HG02970 (cell line): ENCODE results near the gene PPM1L.

ENCODE experiments used
- ATAC-seq: cut with Tn5 transposase; IDR thresholded peaks from one replicate; pipeline ENCODE4 v1.9.1; 2021; ENCODE audit warnings: mild to moderate bottlenecking, moderate library complexity, moderate number of reproducible peaks; ENCODE audit not compliant: unreplicated experiment, low FRiP score

PPM1L gene

DNA sequence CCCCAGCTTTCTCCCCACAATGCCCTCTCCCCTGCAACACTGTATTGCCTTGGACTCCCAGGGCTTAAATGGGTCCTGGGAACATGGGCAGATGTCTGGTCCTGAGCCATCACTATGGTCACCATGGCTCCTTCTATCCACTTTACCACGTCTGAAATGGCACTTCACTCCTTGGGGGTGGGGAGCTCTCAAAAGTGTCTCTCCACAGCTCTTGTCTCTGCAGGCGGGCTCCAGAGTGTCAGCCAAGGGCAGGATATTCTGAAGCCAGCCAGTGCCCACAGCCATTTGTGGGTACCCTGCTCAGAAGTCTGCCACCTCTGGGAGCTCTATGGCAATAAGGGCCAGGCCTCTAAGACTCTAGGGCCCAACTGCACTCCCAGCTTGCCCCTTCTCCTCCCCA is 163.9 kb downstream of the PPM1L start:
- no peak for ATAC-seq

DNA sequence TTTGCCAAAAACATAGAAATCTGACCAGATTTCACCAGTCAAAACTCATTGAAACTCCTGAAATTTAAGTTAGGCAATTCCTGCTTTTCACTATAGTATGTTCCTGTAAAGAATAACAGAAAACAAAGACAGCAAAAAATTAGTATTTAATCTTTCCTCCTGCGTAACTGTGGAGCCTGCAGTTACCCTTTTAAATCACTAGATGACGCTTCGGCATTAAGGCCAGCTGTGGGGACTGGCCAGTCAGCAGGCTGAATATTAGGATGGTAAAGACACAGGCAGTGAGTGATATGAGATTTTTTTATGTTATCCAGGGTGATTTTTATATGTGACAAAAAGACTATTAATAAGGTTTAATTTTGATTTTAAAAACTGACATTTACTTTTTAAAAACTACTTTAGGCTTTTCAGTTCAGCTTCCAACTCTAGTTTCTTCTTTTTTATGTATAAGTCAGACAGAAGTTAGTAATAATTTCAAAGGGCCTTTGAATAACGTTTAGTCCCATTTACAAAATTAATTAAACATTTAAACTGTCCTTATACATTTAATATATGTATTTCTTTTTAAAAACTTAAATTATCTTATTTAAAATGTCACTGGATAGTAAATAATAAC is 165.1 kb downstream of the PPM1L start:
- ATAC-seq, result peak; percentile 53

DNA sequence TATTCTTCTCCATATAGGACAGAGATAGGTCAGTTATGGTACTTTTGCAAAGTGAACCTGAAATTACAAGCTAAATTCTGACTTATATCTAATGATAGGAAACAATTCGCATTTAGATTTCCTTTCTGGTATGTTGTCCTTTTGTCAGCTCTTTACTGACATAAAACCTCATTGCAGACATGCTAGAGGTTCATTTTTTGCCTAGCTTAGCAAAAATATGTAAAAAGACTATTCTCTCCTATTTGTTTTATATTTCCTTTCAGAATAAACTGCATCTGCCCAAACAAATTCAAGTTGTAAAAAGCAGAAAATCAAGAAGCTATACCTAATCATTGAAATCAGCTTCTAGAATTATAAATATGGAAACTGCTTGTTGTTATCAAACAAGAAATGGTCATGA is 168.7 kb downstream of the PPM1L start:
- no peak for ATAC-seq

GRCh38 chr3:160927620-160928019 is 171.6 kb downstream of the PPM1L start:
- ATAC-seq, result no peak

- no peak for ATAC-seq
Measured at GRCh38 chr3:160928183-160928726, 172.2 kb downstream of the PPM1L start.

DNA sequence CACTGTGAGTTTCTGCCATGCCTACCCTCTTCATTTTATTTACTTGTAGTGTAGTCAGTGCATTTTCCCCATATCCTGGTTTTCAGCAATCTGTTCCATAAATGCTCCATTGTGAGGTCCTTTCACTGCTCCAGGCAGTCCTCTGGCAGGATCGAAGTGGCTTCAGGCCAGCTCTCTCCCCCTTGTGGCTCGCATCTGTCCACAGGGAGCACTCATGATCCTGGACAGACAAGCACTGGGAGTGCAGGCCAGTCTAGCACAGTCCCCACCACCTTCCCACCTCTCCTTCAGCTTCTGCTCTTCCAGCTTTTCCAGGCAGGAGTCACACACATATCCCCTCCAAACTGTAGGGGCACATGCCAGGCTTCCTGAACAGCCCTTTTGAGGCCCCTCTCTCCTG is 173.6 kb downstream of the PPM1L start:
- no peak for ATAC-seq

DNA sequence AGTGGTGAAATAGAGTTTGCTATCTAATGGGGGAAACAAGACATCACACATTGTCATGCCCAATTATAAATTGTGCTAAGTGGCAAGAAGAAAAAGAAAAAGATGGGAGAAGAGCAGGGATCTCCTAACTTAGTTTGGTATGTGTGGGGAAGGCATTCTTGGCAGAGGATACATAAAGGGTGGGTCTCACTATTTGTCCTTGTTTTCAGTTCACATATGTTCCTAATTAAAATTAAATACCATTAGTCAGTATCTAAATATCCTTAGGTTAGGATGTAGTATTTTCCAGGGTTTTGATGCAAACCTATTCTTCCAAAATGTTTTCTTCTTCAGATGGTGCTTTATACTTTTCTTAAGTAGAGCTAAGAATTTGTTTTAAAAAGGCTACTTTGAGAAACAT is 175.4 kb downstream of the PPM1L start:
- no peak for ATAC-seq

- no peak for ATAC-seq
Measured at GRCh38 chr3:160935413-160936095, 179.5 kb downstream of the PPM1L start.

DNA sequence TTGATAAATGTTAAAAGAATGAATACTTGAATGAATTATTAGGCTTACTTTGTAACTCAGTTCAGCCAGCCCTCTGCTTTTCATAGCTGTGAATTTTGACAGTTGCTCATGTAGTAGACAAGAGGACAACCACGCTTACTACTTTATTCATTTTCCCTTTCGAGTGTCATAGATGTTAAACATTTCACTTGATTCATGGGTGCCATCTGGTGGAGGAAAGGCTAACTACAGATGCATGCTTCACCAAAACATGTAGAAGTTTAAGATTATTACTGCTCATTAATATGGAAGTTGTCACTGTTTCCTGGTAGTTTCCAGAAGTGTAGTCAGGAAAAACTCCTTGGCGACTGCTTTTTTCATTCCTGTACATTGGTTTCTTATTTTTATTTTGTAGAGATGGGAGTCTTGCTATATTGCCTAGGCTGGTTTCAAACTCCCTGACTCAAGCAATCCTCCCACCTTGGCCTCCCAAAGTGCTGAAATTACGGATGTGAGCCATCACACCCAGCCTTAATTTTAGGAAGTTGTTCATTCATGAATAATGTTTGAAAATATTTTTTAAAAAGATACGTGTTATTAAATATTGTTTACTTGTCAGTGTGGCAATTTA is 186.0 kb downstream of the PPM1L start:
- peak; percentile 84 for ATAC-seq

GRCh38 chr3:160943996-160944395 is 188.0 kb downstream of the PPM1L start:
- ATAC-seq, result no peak

DNA sequence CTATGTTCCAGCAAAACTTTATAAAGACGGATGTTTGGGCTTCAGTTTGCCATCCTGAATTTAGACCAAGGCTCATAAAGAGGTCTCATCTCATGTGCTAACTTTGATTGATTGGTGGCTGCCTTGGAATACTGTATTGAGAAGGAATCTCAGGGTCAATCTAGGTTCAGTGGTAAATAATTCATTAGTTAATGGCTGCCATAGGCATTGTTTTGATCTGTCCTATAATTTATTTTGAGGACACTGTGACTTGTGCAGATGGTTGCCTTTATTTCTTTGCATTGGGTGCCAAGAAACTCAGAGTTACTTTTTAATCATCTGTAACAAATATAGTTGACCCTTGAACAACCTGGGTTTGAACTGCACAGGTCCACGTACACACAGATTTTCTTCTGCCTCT is 189.3 kb downstream of the PPM1L start:
- ATAC-seq, result no peak

DNA sequence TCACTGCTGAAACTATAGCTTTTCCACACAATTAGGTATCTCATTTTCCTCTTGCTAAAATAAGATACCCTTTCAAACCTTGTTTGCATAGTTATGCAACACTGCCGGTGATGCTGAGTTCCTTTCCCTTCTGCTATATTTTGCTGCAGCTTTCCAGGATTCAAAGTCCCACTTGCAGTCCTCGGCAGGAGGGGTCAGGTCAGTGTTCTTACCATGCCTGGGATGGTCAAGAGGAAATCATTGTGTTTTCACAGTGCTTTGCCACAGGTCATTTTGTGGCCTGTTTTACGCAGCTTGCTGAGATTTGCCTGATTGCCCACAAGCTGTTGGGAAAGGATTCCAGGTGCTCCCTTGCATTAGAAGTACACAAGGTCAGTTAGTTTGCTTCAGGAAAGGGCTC is 192.2 kb downstream of the PPM1L start:
- ATAC-seq, result no peak

- no peak for ATAC-seq
Measured at GRCh38 chr3:160949460-160949859, 193.4 kb downstream of the PPM1L start.

- ATAC-seq, result no peak
Measured at GRCh38 chr3:160950542-160950941, 194.5 kb downstream of the PPM1L start.

DNA sequence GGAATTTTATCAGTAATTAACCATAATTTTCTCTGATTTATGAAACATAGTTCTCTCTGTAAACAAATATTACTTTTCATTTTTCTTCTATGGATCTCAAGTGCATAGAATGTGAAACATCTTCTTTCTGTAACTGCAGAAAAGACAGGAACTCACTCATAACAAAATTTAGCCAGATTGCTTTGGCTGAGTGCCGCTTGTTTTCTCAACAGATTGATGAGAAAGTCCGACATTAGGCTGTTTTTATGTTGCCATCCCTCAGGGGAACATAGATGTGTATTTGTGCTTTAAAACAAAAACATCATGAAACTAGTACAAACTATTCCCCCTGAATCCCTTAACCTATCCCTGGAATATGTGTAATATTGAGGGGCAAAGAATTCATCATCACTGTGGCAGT is 194.9 kb downstream of the PPM1L start:
- no peak for ATAC-seq

DNA sequence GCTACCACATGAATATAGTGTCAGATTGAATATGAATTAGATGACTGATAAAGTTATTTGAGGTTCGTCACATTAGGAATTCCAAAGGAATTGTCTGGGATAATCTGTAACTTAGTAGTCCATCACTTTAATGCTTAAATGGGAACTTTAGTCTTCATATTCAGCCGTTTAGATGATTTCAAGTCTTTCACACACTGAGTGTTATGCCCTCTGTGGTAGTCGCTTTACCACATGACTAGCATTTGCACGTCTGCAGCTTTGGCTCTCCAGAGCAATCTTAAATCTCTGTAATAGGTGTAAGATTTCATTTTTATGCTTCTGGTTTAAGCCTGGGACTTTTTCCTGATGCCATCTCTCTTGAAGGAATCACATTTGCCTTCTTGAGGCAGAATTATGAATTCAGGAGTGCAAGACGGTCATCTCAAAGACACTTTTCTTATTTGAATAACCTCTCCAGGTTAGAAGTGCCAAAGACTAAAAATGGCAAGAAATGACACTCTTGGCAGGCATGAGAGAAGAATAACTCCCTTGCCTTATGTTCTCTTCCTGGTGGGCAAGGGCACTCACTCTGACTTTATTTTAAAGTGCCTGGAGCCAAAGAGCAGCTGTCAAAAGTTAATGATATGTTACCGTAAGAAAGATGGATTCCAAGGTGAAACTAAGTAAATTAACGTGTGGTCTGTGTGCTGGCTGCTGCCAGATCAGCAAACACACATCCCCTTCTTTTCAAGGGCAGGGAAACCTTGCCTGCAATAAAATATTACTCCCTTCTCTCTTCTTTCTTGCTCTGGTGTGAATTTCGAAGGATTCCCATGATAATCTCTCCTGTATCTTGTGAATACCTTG is 195.8 kb downstream of the PPM1L start:
- ATAC-seq, result no peak

- no peak for ATAC-seq
Measured at GRCh38 chr3:160953686-160954085, 197.7 kb downstream of the PPM1L start.

- no peak for ATAC-seq
Measured at GRCh38 chr3:160956785-160957184, 200.8 kb downstream of the PPM1L start.

GRCh38 chr3:160960568-160960967 is 204.5 kb downstream of the PPM1L start:
- no peak for ATAC-seq

- no peak for ATAC-seq
Measured at GRCh38 chr3:160963949-160964348, 207.9 kb downstream of the PPM1L start.

DNA sequence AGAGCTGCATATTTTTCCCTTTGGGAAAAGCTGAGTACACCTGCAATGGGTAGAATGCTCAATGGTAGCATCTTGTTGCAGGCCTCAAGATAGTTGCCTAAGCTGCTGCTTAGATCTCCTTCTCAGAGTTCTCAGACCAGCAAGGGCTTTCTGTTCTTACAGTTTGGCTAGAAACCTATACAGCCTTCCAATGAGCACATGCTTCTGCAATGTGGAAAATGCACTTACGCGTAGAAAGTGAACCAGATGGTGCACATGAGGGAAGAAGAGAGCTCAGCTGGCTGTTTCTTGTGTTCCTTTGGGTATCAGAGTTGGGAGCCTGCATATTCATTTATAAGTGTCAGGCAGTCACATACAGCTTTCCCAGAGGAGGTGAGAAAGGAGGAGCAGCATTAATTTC is 212.7 kb downstream of the PPM1L start:
- ATAC-seq, result no peak
